ENCODE data around the gene ARHGAP22.

GRCh38 chr10:48451969-48452878 is 152.6 kb downstream of the ARHGAP22 start:
- TF ChIP-seq POU2F2 (IDR thresholded peaks at IDR 0.05; ENCODE audit: low read depth, low read length) (no peak), POLR2AphosphoS5 (IDR thresholded peaks at IDR 0.05; ENCODE audit: low read depth, low read length) (no peak), POLR2A (IDR thresholded peaks at IDR 0.05; ENCODE audit: low read depth, low read length) (no peak), TAF1 (IDR thresholded peaks at IDR 0.05; ENCODE audit: low read depth, low read length) (no peak), PAX5 (IDR thresholded peaks at IDR 0.05; ENCODE audit: insufficient read depth, low read length, severe bottlenecking) (no peak)
